Urinary bladder (tissue), 4 donors: ENCODE results near the gene TAGLN3. TPM values are rescaled to one million over a fixed set of nuclear protein-coding genes. Genes with fewer than 3 reads are reported as not detected.

Source experiments
- DNase-seq: peaks from one replicate; pipeline ENCODE4 v3.0.0-alpha.2; 2015; ENCODE audit errors: extremely low spot score
- H3K27ac ChIP-seq: one replicate; pipeline ENCODE4 v1.5.1; 2013; ENCODE audit warnings: low read depth, mild to moderate bottlenecking, moderate library complexity
- H3K36me3 ChIP-seq: one replicate; pipeline ENCODE4 v1.6.1; 2013; ENCODE audit warnings: mild to moderate bottlenecking, moderate library complexity; ENCODE audit not compliant: insufficient read depth
- H3K4me1 ChIP-seq: one replicate; pipeline ENCODE4 v1.6.1; 2013; ENCODE audit warnings: mild to moderate bottlenecking, moderate library complexity; ENCODE audit not compliant: insufficient read depth
- H3K4me3 ChIP-seq: one replicate; pipeline ENCODE4 v1.5.1; 2013; ENCODE audit warnings: low read depth, low read length
- WGBS: extraction: QIAGEN DNeasy Blood & Tissue Kit; methylation state at CpG from one replicate; pipeline ENCODE4 v1.1.7; 2013; 5-methylcytosine and 5-hydroxymethylcytosine counted together
- polyA plus RNA-seq: library from polyadenylated mRNA; stranded (reverse); fragments of 200-250 nt; gene quantifications from one replicate; pipeline ENCODE4 v1.2.3, GENCODE V29; 2013
- total RNA-seq: library from RNA; depleted of rRNA; stranded (reverse); fragments of >200 nt; gene quantifications from one replicate; pipeline ENCODE4 v1.2.3, GENCODE V29; 2014
- donor health status: healthy with polysubstance abuse.
- donor health status: healthy.

The TAGLN3 gene
- total RNA-seq, result 3.1 TPM
- polyA plus RNA-seq, result 1.8 TPM

- no peak for DNase-seq
- no peak within 1 kb of the TSS for H3K27ac ChIP-seq
- WGBS, result 7% methylated on average over 30 of the region's 30 CpGs
- no peaks in the 10 kb centered on the region for H3K36me3 ChIP-seq
- no peaks in the 10 kb centered on the region for H3K4me1 ChIP-seq
- peak within 1 kb of the TSS; percentile 29 for H3K4me3 ChIP-seq
Measured at GRCh38 chr3:111998636-111999483, at the start of gene TAGLN3. TSS of gene TAGLN3 (plus strand) at chr3:111998922. CDS start at chr3:111999423, 501 bp downstream.

GRCh38 chr3:111949712-111950111 lies 49.0 kb upstream of the TAGLN3 start:
- Histone ChIP-seq H3K4me3 (no peak overlapping the region), H3K27ac (no peak overlapping the region), H3K36me3 (peaks cover 6% of the 10 kb centered on the region), H3K4me1 (no peaks in the 10 kb centered on the region)
- 83% methylated on average over 3 of the region's 3 CpGs for WGBS
- DNase-seq, result no peak

GRCh38 chr3:111951032-111951431 lies 47.7 kb upstream of the TAGLN3 start:
- H3K27ac ChIP-seq, result no peak overlapping the region
- H3K4me3 ChIP-seq, result no peak overlapping the region
- no peaks in the 10 kb centered on the region for H3K4me1 ChIP-seq
- no peak for DNase-seq
- H3K36me3 ChIP-seq, result peaks cover 2% of the 10 kb centered on the region
- 95% methylated on average over 2 of the region's 2 CpGs for WGBS

- H3K4me3 ChIP-seq, result no peak overlapping the region
- H3K4me1 ChIP-seq, result no peaks in the 10 kb centered on the region
- 93% methylated on average over 5 of the region's 5 CpGs for WGBS
- peaks cover 2% of the 10 kb centered on the region for H3K36me3 ChIP-seq
- no peak for DNase-seq
- H3K27ac ChIP-seq, result no peak overlapping the region
Measured at GRCh38 chr3:111952086-111952485, 46.6 kb upstream of the TAGLN3 start.

GRCh38 chr3:111952866-111953450 lies 45.8 kb upstream of the TAGLN3 start:
- Histone ChIP-seq H3K36me3 (peaks cover 2% of the 10 kb centered on the region), H3K4me1 (no peaks in the 10 kb centered on the region), H3K27ac (no peak overlapping the region), H3K4me3 (no peak overlapping the region)
- 83% methylated on average over 6 of the region's 6 CpGs for WGBS
- no peak for DNase-seq

- no peak for DNase-seq
- WGBS, result 56% methylated on average over 6 of the region's 6 CpGs
- H3K36me3 ChIP-seq, result peaks cover 2% of the 10 kb centered on the region
Measured at GRCh38 chr3:111954228-111954990, 44.3 kb upstream of the TAGLN3 start.

GRCh38 chr3:111955876-111956275 lies 42.8 kb upstream of the TAGLN3 start:
- H3K27ac ChIP-seq, result no peak overlapping the region

More at GRCh38 chr3:111954228-111954990, 44.3 kb upstream of the TAGLN3 start:
- H3K27ac ChIP-seq, result no peak overlapping the region
- H3K4me3 ChIP-seq, result no peak overlapping the region
- H3K4me1 ChIP-seq, result no peaks in the 10 kb centered on the region

GRCh38 chr3:111956449-111956848 lies 42.3 kb upstream of the TAGLN3 start:
- Histone ChIP-seq H3K4me1 (no peaks in the 10 kb centered on the region), H3K4me3 (no peak overlapping the region), H3K36me3 (no peaks in the 10 kb centered on the region), H3K27ac (no peak overlapping the region)
- 92% methylated on average over 3 of the region's 3 CpGs for WGBS
- DNase-seq, result no peak

More at GRCh38 chr3:111955876-111956275, 42.8 kb upstream of the TAGLN3 start:
- Histone ChIP-seq H3K4me1 (no peaks in the 10 kb centered on the region), H3K4me3 (no peak overlapping the region), H3K36me3 (no peaks in the 10 kb centered on the region)
- DNase-seq, result no peak
- WGBS, result 98% methylated on average over 1 of the region's 1 CpG

- Histone ChIP-seq H3K4me3 (no peak overlapping the region), H3K36me3 (no peaks in the 10 kb centered on the region), H3K4me1 (no peaks in the 10 kb centered on the region), H3K27ac (no peak overlapping the region)
- no peak for DNase-seq
- WGBS, result 77% methylated on average over 4 of the region's 4 CpGs
Measured at GRCh38 chr3:111956995-111957734, 41.6 kb upstream of the TAGLN3 start.

GRCh38 chr3:111961461-111962164 lies 37.1 kb upstream of the TAGLN3 start:
- no peak overlapping the region for H3K27ac ChIP-seq
- no peak for DNase-seq
- 47% methylated on average over 3 of the region's 3 CpGs for WGBS
- H3K4me3 ChIP-seq, result no peak overlapping the region
- H3K36me3 ChIP-seq, result no peaks in the 10 kb centered on the region
- no peaks in the 10 kb centered on the region for H3K4me1 ChIP-seq

GRCh38 chr3:111963424-111963823 lies 35.3 kb upstream of the TAGLN3 start:
- H3K36me3 ChIP-seq, result no peaks in the 10 kb centered on the region
- H3K4me1 ChIP-seq, result no peaks in the 10 kb centered on the region
- WGBS, result 72% methylated on average over 1 of the region's 1 CpG
- H3K4me3 ChIP-seq, result no peak overlapping the region
- DNase-seq, result no peak
- H3K27ac ChIP-seq, result no peak overlapping the region

GRCh38 chr3:111965484-111965883 lies 33.2 kb upstream of the TAGLN3 start:
- DNase-seq, result no peak
- no peak overlapping the region for H3K27ac ChIP-seq
- no peak overlapping the region for H3K4me3 ChIP-seq
- no peaks in the 10 kb centered on the region for H3K36me3 ChIP-seq
- H3K4me1 ChIP-seq, result no peaks in the 10 kb centered on the region
- 80% methylated on average over 2 of the region's 2 CpGs for WGBS

- no peak for DNase-seq
- no peak overlapping the region for H3K27ac ChIP-seq
- no peaks in the 10 kb centered on the region for H3K36me3 ChIP-seq
- WGBS, result 37% methylated on average over 3 of the region's 3 CpGs
- H3K4me1 ChIP-seq, result no peaks in the 10 kb centered on the region
- H3K4me3 ChIP-seq, result no peak overlapping the region
Measured at GRCh38 chr3:111967068-111967467, 31.7 kb upstream of the TAGLN3 start.
